GM23248 (cell line): ENCODE measurements around the gene FAF2. TPM values are rescaled to one million over a fixed set of nuclear protein-coding genes. Genes with fewer than 3 reads are reported as not detected.
"Not testable (repeated sequence)": the region's sequence is repeated elsewhere in the genome, so short reads cannot be mapped to it uniquely, and the experiment has no call there.

ENCODE experiments used
- DNase-seq: peaks from one replicate; pipeline ENCODE4 v3.0.0-alpha.2; 2015
- H2AFZ ChIP-seq: fragments of 200-600 bp; sonication (generic); 2 replicates; pipeline ENCODE4 v1.6.1; 2016; ENCODE audit warnings: antibody characterized with exemption
- H3F3A ChIP-seq: fragments of 200-600 bp; sonication (generic); 2 replicates; pipeline ENCODE4 v1.6.1; 2016; ENCODE audit warnings: mild to moderate bottlenecking, antibody characterized with exemption, mixed run types; ENCODE audit not compliant: insufficient read depth
- H3K27ac ChIP-seq: fragments of 200-600 bp; sonication (generic); 2 replicates; pipeline ENCODE4 v1.5.1; 2016; ENCODE audit warnings: mild to moderate bottlenecking
- H3K27me3 ChIP-seq: fragments of 200-600 bp; sonication (generic); replicated peaks from 2 replicates; pipeline ENCODE4 v1.6.1; 2016; ENCODE audit warnings: mild to moderate bottlenecking; ENCODE audit not compliant: insufficient read depth
- H3K36me3 ChIP-seq: fragments of 200-600 bp; sonication (generic); 2 replicates; pipeline ENCODE4 v1.6.1; 2016; ENCODE audit warnings: low read depth, mild to moderate bottlenecking
- H3K4me1 ChIP-seq: fragments of 200-600 bp; sonication (generic); 2 replicates; pipeline ENCODE4 v1.6.1; 2016; ENCODE audit warnings: mild to moderate bottlenecking; ENCODE audit not compliant: insufficient read depth
- H3K4me2 ChIP-seq: fragments of 200-600 bp; sonication (generic); one replicate; pipeline ENCODE4 v1.6.1; 2016; ENCODE audit warnings: mild to moderate bottlenecking; ENCODE audit not compliant: unreplicated experiment
- H3K4me3 ChIP-seq: fragments of 200-600 bp; sonication (generic); 2 replicates; pipeline ENCODE4 v1.5.1; 2016; ENCODE audit warnings: mild to moderate bottlenecking
- H3K79me2 ChIP-seq: fragments of 200-600 bp; sonication (generic); 2 replicates; pipeline ENCODE4 v1.6.1; 2016; ENCODE audit warnings: mild to moderate bottlenecking; ENCODE audit not compliant: insufficient read depth
- H3K9ac ChIP-seq: fragments of 200-600 bp; sonication (generic); 2 replicates; pipeline ENCODE4 v1.6.1; 2016; ENCODE audit warnings: mild to moderate bottlenecking
- H3K9me2 ChIP-seq: fragments of 200-600 bp; sonication (generic); 2 replicates; pipeline ENCODE4 v1.6.1; 2016; ENCODE audit warnings: mixed run types, mild to moderate bottlenecking, moderate library complexity; ENCODE audit not compliant: insufficient read depth
- H3K9me3 ChIP-seq: fragments of 200-600 bp; sonication (generic); one replicate; pipeline ENCODE4 v1.6.1; 2017; ENCODE audit warnings: low read depth
- H4K20me1 ChIP-seq: fragments of 200-600 bp; sonication (generic); 2 replicates; pipeline ENCODE4 v1.6.0; 2016; ENCODE audit not compliant: insufficient read depth
- EZH2 ChIP-seq: fragments of 200-600 bp; sonication (generic); IDR thresholded peaks from 2 replicates; pipeline ENCODE4 v1.6.1; 2018; ENCODE audit warnings: antibody characterized with exemption, mild to moderate bottlenecking; ENCODE audit not compliant: insufficient read depth, poor library complexity, severe bottlenecking
- EZH2phosphoT487 ChIP-seq: fragments of 200-600 bp; sonication (generic); IDR thresholded peaks from 2 replicates; pipeline ENCODE4 v1.6.1; 2018; ENCODE audit warnings: antibody characterized with exemption, moderate library complexity, mild to moderate bottlenecking, low read depth; ENCODE audit not compliant: insufficient read depth
- WGBS, 2 experiments: methylation state at CpG; one replicate each; pipeline ENCODE4 v1.1.6; 2015 to 2017; ENCODE audit warnings: low lambda C conversion rate in 2 of 2, low coverage in 1 of 2; ENCODE audit errors: missing lambda C conversion rate in 2 of 2; 5-methylcytosine and 5-hydroxymethylcytosine counted together
- in situ Hi-C: fragments of 300-500 bp; cut with MboI; formaldehyde crosslinking; loops from 2 replicates; pipeline ENCODE4 v1.15.0; 2020
- polyA plus RNA-seq: library from polyadenylated mRNA; unstranded; fragments of >200 nt; fragmentation: Nextera tagmentation; extraction: Ambion mirVana; gene quantifications from 2 replicates; pipeline ENCODE4 v1.2.1, GENCODE V29; 2016
- total RNA-seq: library from RNA; depleted of rRNA; stranded (reverse); fragments of >200 nt; shearing (Covaris generic); gene quantifications from 2 replicates; pipeline ENCODE4 v1.2.3, GENCODE V29; 2014

FAF2 gene
- total and polyA plus RNA-seq, 2 experiments from 2014 or later, result 45.0 to 45.4 TPM

DNA sequence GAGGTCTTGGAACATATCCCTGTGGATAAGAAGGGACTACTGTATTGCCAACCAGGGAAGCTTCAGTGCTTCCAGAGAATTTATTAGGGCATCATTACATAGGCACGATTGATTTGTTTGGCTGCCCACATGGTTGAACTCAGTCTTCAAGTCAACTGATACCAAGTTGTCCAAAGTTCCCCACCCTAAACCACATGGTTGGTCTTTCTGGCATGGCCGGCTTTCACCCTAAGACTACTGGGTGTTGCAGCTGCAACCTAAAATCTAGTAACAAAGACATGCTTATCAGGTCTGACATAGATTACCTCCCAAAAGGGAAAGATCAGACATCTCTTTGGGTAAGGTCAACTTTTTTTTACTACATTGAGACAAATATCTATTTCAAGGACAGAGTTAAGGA lies 37.0 kb downstream of the FAF2 start:
- H3K79me2 ChIP-seq, result peaks cover 88% of the 10 kb centered on the region
- TF ChIP-seq EZH2phosphoT487, result no peak
- TF ChIP-seq EZH2, result no peak
- H4K20me1 ChIP-seq, result no peaks in the 10 kb centered on the region; the same call in 1 of the 2 replicates
- DNase-seq, result no peak
- H3F3A ChIP-seq, result no peaks in the 10 kb centered on the region; the same call in 1 of the 2 replicates
- no peaks in the 10 kb centered on the region for H3K9me2 ChIP-seq
- H2AFZ ChIP-seq, result no peak overlapping the region
- in situ Hi-C loops, result no loop called here
- H3K4me2 ChIP-seq, result no peak overlapping the region
- no peak overlapping the region for H3K9ac ChIP-seq
- H3K27ac ChIP-seq, result no peak overlapping the region
- WGBS, 2 experiments, result 56 to 61% methylated on average over 2 of the region's 2 CpGs
- no peaks in the 10 kb centered on the region for H3K9me3 ChIP-seq
- H3K4me1 ChIP-seq, result no peaks in the 10 kb centered on the region
- H3K4me3 ChIP-seq, result no peak overlapping the region
- peaks cover 34% of the 10 kb centered on the region for H3K36me3 ChIP-seq
- H3K27me3 ChIP-seq, result no peaks in the 10 kb centered on the region

DNA sequence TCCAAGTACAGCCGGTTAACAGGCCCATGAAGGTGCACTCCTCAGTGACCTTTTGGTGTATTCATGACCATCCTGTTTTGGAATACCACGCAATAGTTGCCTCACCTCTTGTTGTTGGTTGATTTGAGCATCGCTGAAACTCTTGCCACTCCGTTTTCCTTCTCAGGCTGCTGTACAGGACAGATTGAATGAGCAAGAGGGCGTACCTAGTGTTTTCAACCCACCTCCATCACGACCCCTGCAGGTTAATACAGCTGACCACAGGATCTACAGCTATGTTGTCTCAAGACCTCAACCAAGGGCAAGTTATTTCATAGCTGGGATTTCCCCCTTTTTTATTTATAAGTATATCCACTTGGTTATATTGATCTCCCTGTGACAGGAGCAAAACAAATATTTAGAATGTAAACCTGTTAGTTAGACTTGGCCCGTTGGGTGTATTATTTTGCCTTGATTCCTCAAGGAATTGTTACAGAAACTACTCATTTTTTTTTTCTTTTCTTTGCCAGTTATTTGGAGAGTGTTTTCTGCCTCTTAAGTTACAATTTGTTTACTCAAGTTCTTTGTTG lies 38.1 kb downstream of the FAF2 start:
- Histone ChIP-seq H3K27ac (no peak overlapping the region), H3K9ac (no peak overlapping the region), H3K36me3 (peaks cover 41% of the 10 kb centered on the region), H3K79me2 (peaks cover 86% of the 10 kb centered on the region), H2AFZ (no peak overlapping the region), H3F3A (no peaks in the 10 kb centered on the region; the same call in 1 of the 2 replicates), H3K27me3 (no peaks in the 10 kb centered on the region), H3K4me2 (no peak overlapping the region), H3K9me3 (no peaks in the 10 kb centered on the region), H3K4me1 (0 out of 2 replicates have a peak, but pooled peaks cover 5% of the 10 kb centered on the region), H4K20me1 (no peaks in the 10 kb centered on the region; the same call in 1 of the 2 replicates), H3K4me3 (no peak overlapping the region), H3K9me2 (no peaks in the 10 kb centered on the region)
- TF ChIP-seq EZH2, result no peak
- no peak for TF ChIP-seq EZH2phosphoT487
- in situ Hi-C loops, result no loop called here
- DNase-seq, result no peak
- 97 to 99% methylated on average over 7 of the region's 7 CpGs for WGBS, 2 experiments

DNA sequence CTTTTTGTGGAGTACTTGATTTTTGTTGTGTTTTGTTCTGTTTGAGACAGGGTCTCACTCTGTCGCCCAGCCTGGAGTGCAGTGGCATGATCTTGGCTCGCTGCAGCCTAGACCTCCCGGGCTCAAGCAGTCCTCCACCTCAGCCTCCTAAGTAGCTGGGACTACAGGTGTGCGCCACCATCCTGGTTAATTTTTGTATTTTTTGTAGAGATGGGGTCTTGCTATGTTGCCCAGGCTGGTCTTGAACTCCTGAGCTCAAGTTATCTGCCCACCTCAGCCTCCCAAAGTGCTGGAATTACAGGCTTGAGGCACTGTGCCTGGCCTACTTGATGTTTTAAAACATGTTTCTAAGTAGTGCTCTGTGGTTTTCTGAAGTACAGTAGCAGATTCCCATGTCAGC lies 39.0 kb downstream of the FAF2 start:
- Histone ChIP-seq H3K36me3 (peaks cover 42% of the 10 kb centered on the region), H3K79me2 (peaks cover 80% of the 10 kb centered on the region)
- H3K4me1 ChIP-seq, H3K9me2 ChIP-seq, H3K27ac ChIP-seq, H3K4me2 ChIP-seq, H3F3A ChIP-seq, H2AFZ ChIP-seq, DNase-seq, H3K27me3 ChIP-seq, H3K4me3 ChIP-seq, H3K9me3 ChIP-seq, in situ Hi-C loops, H4K20me1 ChIP-seq, H3K9ac ChIP-seq: not testable (repeated sequence)
- 95 to 96% methylated on average over 4 of the region's 4 CpGs for WGBS, 2 experiments

DNA sequence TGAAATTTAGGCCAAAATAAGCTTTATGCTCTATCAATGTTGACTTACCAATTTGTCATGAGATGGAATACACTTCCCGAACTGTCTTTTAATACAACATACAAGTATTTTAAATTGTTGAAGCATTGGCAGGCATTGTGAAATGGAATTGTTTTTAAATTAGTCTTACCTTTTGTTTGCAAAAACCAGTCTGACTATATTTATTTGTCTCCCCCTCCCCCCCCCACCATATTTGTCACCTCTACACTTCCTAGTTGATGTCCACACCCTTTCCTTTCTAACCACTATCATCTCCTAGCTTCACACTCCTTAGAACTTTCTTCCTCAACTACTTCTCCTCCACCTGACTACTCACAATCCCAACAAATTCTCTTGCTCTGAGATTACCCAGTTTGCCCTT lies 40.9 kb downstream of the FAF2 start:
- Histone ChIP-seq H4K20me1 (no peaks in the 10 kb centered on the region; the same call in 1 of the 2 replicates), H3K36me3 (peaks cover 54% of the 10 kb centered on the region), H3K9ac (no peak overlapping the region), H3K27ac (no peak overlapping the region), H3F3A (no peaks in the 10 kb centered on the region; the same call in 1 of the 2 replicates), H2AFZ (no peak overlapping the region), H3K4me1 (0 out of 2 replicates have a peak, but pooled peaks cover 10% of the 10 kb centered on the region), H3K9me2 (no peaks in the 10 kb centered on the region), H3K79me2 (peaks cover 63% of the 10 kb centered on the region), H3K4me3 (no peak overlapping the region), H3K9me3 (no peaks in the 10 kb centered on the region), H3K4me2 (no peak overlapping the region), H3K27me3 (no peaks in the 10 kb centered on the region)
- in situ Hi-C loops, result no loop called here
- DNase-seq, result no peak
- TF ChIP-seq EZH2 (no peak), EZH2phosphoT487 (no peak)
- 96 to 98% methylated on average over 1 of the region's 1 CpG for WGBS, 2 experiments
